SK-MEL-5 (cell line): ENCODE measurements around the gene EDN2. TPM values are rescaled to one million over a fixed set of nuclear protein-coding genes. Genes with fewer than 3 reads are reported as not detected.

ENCODE experiments used
- DNase-seq: peaks from one replicate; pipeline ENCODE4 v3.0.0-alpha.2; 2016; ENCODE audit warnings: low read depth, low spot score
- in situ Hi-C: cut with HindIII; loops from 2 replicates; pipeline ENCODE4 v1.10.0; 2016; ENCODE audit warnings: low sequenced_read_pairs, high pct_unique_total_duplicates, low pct_unique_long_range_greater_than_20kb
- polyA plus RNA-seq, 2 experiments: library from polyadenylated mRNA; depleted of rRNA; stranded (reverse); fragments of >200 nt; gene quantifications; 2 replicates each; pipeline ENCODE4 v1.2.3, GENCODE V29; 2015
- total RNA-seq: library from RNA; depleted of rRNA; stranded (reverse); fragments of >200 nt; shearing (Covaris generic); gene quantifications from 2 replicates; pipeline ENCODE4 v1.2.3, GENCODE V29; 2014; rRNA removed

EDN2 gene
- total RNA-seq: not detected in 2 replicates
- polyA plus RNA-seq (2015; cell fraction: cytosol; rRNA removed): not detected in 2 replicates
- polyA plus RNA-seq (2015; cell fraction: nucleus; rRNA removed): not detected in 2 replicates

GRCh38 chr1:41484402-41485241 is at the start of gene EDN2:
Gene EDN2 (minus strand): TSS chr1:41484683. CDS start chr1:41484601, 82 bp downstream.
- no peak for DNase-seq
- in situ Hi-C loops: no loop called here

GRCh38 chr1:41533731-41534080 is 49.2 kb upstream of the EDN2 start:
- DNase-seq: no peak
- in situ Hi-C loops: no loop called here

GRCh38 chr1:41533016-41533730 is 48.7 kb upstream of the EDN2 start:
- in situ Hi-C loops: no loop called here
- no peak for DNase-seq

- in situ Hi-C loops: no loop called here
- no peak for DNase-seq
Measured at GRCh38 chr1:41532206-41532975, 47.9 kb upstream of the EDN2 start.

- in situ Hi-C loops: no loop called here
- DNase-seq: no peak
Measured at GRCh38 chr1:41530411-41530810, 45.9 kb upstream of the EDN2 start.

GRCh38 chr1:41529621-41530395 is 45.3 kb upstream of the EDN2 start:
- in situ Hi-C loops: no loop called here
- no peak for DNase-seq

- in situ Hi-C loops: no loop called here
- no peak for DNase-seq
Measured at GRCh38 chr1:41528726-41529605, 44.5 kb upstream of the EDN2 start.

GRCh38 chr1:41528106-41528505 is 43.6 kb upstream of the EDN2 start:
- no peak for DNase-seq
- in situ Hi-C loops: no loop called here

- in situ Hi-C loops: no loop called here
Measured at GRCh38 chr1:41526956-41527561, 42.6 kb upstream of the EDN2 start.

GRCh38 chr1:41525891-41526587 is 41.6 kb upstream of the EDN2 start:
- no peak for DNase-seq
- in situ Hi-C loops: no loop called here

More at GRCh38 chr1:41526956-41527561, 42.6 kb upstream of the EDN2 start:
- DNase-seq: no peak

- in situ Hi-C loops: no loop called here
Measured at GRCh38 chr1:41524676-41525675, 40.5 kb upstream of the EDN2 start.

GRCh38 chr1:41523949-41524675 is 39.6 kb upstream of the EDN2 start:
- in situ Hi-C loops: no loop called here

More at GRCh38 chr1:41524676-41525675, 40.5 kb upstream of the EDN2 start:
- no peak for DNase-seq

GRCh38 chr1:41523071-41523470 is 38.6 kb upstream of the EDN2 start:
- DNase-seq: no peak
- in situ Hi-C loops: no loop called here

More at GRCh38 chr1:41523949-41524675, 39.6 kb upstream of the EDN2 start:
- DNase-seq: no peak

GRCh38 chr1:41521766-41522165 is 37.3 kb upstream of the EDN2 start:
- DNase-seq: no peak
- in situ Hi-C loops: no loop called here
